Left forelimb (tissue), 1 donor: Measurements from ENCODE around the gene JUNB.
"Not testable (repeated sequence)": the region's sequence is repeated elsewhere in the genome, so short reads cannot be mapped to it uniquely, and the experiment has no call there.

Source experiments
- DNase-seq: peaks from one replicate; pipeline ENCODE4 v3.0.0-alpha.2; 2018; ENCODE audit warnings: low spot score

JUNB gene

DNA sequence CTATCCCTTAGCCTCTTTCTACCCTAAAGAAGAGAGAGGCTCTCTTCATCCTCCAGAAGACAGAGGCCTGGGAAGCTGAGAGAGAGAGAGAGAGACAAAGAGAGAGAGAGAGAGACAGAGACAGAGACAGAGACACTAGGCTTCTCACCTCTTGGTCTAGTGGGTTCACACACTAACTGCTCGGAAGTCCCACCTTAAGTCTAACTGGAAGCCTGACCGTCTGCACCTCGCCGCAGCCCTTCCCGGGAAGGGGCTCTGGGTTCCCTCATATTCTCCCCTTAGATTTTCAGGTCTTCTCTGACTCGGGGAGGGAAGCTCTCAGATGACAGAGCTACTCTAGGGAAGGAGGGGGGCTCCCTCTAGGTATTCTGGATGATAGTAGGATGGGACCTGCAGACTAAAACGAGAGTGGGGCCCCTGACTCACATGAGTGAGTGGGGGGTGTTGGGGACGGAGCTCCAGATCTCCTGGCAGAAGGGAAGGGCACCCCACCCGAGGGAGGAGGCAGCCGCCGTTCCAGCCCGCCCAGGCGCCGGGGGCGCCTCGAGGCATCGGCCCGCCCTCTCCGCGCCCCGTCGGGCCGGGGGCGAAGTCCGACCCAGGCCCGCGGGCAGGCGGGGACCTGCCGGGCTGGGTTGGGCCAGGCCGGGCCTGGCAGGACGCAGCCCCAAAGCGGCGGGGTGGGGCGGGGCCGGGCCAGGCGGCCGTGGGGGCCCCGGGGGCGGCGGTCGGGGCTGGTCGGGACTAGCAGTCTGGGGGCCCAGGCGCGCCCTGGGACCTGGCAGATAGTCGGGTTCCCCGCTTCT, 2.0 kb upstream of the JUNB start:
- DNase-seq: no peak

DNA sequence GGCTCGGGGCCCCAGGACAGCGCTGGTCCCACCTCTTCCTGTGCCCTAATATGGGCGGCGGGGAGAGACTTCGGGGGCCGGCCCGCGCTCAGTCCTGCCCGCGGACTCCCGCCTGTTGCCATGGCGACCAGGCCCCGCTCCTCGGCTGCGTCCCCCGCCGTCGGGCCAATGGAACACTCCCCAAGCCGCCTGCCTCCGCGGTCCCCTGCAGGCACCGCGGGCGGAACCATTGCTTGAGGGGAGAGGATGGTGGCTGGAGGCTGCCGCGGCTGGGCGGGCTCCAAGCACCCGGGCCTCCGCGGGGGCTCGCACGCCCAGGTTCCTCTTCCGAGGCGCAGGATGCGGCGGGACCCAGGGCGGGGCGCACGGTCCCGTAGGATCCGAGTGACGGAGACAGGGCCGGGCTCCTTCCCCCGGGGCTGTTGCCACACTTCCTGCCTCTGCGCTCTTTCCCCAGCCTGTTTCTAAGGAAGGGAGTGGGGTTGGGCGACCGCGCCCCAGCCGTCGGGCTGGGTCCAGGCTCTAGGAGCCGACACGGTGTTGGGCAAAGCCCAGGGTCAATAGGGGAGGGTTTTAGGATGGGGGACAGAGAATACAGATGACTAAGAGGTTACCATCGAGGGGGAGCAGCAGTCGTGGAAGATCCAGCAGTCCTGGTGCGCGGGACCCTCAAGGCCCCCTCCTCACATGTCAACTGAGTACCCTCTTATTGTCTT, 1.2 kb upstream of the JUNB start:
- DNase-seq: peak; percentile 95

DNA sequence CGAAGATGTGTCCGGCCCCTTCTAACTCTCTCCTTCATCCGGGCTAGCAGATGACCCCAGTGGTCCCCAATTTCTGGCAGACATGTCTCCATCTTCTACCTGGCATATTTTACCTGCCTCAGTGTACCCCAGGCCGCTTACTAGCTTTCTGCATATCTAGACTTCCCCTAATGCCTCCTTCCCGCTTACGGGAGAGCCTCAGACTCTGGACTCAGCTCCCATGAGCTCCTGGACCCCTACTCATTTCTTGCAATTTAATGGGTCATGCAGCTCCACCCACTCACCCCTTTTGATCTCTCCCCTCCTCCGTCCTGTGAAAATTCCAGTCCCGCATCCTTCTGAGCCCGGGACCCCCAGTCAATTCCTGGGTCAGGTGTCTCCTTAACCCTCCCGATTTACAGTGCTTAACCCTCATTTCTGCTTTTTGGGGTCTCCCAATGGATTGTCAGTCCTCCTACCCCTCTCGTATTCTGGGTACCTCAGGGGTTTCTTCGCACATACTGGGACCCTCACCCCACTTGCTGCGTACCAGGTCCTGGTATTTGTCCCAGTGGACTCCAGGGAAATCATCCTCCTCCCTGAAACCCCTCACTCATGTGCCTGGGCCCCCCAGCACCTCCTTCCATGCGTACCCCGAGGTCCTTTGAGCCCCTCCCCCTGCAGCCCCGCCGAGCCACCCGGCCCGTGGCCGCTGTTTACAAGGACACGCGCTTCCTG, 500 bp upstream of the JUNB start:
- DNase-seq: no peak

DNA sequence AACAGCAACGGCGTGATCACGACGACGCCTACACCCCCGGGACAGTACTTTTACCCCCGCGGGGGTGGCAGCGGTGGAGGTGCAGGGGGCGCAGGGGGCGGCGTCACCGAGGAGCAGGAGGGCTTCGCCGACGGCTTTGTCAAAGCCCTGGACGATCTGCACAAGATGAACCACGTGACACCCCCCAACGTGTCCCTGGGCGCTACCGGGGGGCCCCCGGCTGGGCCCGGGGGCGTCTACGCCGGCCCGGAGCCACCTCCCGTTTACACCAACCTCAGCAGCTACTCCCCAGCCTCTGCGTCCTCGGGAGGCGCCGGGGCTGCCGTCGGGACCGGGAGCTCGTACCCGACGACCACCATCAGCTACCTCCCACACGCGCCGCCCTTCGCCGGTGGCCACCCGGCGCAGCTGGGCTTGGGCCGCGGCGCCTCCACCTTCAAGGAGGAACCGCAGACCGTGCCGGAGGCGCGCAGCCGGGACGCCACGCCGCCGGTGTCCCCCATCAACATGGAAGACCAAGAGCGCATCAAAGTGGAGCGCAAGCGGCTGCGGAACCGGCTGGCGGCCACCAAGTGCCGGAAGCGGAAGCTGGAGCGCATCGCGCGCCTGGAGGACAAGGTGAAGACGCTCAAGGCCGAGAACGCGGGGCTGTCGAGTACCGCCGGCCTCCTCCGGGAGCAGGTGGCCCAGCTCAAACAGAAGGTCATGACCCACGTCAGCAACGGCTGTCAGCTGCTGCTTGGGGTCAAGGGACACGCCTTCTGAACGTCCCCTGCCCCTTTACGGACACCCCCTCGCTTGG, 966 bp downstream of the JUNB start:
- peak; percentile 81 for DNase-seq

DNA sequence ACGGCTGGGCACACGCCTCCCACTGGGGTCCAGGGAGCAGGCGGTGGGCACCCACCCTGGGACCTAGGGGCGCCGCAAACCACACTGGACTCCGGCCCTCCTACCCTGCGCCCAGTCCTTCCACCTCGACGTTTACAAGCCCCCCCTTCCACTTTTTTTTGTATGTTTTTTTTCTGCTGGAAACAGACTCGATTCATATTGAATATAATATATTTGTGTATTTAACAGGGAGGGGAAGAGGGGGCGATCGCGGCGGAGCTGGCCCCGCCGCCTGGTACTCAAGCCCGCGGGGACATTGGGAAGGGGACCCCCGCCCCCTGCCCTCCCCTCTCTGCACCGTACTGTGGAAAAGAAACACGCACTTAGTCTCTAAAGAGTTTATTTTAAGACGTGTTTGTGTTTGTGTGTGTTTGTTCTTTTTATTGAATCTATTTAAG, 1.6 kb downstream of the JUNB start:
- DNase-seq: no peak

DNA sequence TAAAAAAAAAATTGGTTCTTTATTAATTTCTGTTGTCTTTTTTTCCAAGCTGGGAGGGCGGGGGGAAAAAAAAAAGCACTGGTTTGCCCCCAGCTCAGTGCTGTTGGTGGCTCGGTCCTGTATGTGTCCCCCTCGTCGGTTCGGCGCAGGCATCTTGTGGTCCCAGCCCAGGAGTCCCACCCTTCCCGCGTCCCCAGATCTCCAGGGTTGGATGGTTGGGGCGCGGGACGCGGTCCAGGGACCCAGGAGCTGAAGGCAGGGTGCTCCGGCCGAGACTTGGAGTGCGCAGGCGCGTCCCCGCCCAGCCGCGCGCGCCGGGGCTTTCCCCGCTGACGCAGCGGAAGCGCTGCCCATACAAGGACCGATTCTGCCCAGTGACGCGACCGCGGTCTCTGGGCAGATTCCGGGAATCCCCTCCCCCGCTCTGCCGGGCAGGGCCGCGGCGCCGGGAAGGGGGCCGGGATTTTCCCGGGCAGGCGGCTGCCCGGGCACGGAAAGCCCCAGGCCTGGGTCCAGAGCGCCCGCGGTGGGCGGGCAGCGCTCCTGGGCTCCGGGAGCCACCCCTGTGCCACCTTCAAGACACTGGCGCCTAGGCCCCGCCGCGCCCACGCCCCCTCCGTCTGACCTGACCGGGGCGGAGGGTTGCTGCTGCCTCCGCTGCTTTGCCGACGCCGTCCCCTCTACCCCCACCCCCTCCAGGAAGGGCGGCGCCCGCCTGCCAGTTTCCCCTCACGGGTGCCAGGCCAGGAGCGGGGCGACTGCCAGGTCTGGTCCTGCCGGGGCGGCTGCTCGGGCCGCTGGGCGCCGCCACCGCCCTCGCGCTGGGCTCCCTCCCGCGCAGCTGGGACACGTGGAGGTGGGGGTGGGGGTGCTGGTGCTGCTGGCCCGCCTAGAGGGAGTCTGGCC, 2.3 kb downstream of the JUNB start:
- DNase-seq: peak; percentile 96

DNA sequence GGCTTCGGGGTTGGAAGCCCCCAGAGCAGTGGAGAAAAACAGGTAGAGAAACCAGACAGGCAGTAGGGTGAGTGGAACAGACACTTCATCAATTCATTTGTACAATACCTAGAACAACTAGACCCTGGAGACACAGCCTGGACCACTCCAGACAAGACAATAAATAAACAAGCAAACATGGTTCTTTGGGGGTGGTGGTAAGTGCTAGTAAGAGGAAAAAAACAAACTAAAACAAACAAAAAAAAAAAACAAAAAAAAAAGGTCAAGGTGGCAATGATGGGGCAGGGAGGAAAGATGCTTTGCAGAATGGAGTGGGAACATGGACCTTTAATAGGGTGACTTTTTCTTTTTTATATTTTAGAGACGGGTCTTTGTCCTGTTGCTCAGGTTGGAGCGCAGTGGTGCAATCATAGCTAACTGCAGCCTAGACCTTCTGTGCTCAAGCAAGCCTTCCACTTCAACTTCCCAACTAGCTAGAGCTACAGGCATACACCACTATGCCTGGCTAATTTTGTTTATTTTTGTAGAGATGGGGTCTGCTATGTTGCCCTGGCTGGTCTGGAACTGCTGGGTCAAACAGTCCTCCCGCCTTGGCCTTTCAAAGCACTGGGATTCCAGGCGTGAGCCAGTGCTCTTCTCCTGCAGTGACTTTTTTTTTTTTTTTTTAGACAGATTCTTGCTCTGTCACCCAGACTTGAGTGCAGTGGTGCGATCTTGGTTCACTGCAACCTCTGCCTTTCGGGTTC, 3.1 kb downstream of the JUNB start:
- no peak for DNase-seq

DNA sequence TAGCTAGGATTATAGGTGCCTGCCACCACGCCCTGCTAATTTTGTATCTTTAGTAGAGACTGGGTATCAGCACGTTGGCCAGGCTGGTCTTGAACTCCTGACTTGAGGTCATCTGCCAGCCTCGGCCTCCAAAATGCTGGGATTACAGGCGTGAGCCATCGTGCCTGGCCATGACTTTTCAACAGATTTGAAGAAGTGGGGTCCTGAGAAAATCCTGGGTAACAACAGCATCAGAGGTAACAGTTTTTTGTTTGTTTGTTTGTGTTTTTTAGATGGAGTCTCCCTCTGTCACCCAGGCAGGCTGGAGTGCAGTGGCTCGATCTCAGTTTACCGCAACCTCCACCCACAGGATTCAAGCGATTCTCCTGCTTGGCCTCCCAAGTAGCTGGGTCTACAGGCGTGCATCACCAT, 3.7 kb downstream of the JUNB start:
- DNase-seq: no peak

DNA sequence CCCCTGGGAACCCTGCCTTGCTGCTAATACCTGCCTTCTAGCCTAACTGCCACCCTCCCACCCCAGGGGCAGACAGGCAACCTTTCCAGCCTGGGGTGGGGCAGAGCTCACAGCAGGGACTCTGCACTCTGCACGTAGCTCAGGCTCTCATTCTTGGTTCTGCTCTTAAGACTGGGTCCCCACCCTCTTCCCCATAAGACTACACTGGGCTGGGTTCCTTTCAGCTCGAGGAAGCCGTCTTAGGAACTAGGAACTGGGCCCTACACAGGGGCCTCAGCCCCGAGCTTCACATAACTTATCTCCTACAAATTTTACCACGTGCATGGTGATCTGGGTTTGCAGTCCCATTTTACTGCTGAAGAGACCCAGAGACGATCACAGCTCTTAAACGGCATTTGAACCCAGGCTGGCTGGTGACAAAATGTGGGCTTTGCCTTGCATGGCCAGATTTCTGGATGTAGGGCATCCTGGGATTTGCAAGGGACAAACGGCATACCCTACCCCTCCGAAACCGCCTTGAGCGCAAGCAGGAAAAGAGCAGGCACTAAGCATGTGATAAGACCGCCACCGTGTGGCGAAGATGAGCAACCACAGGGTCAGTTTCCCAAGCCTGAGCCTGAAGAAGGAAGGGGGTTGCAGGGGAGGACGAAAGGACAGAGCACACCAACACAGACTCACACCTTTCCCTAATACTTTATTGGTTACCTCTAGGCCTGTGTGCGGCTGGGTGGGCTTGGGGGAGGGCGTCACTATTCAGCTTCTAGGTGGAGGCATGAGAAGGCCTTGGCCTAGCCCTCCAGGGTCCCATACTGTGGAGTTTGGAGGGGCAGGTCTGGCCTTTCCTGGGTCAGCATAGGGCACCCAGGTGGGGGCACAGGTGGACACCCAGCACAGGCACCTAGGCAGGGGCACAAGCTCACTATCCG, 5.1 kb downstream of the JUNB start:
- peak; percentile 87 for DNase-seq

DNA sequence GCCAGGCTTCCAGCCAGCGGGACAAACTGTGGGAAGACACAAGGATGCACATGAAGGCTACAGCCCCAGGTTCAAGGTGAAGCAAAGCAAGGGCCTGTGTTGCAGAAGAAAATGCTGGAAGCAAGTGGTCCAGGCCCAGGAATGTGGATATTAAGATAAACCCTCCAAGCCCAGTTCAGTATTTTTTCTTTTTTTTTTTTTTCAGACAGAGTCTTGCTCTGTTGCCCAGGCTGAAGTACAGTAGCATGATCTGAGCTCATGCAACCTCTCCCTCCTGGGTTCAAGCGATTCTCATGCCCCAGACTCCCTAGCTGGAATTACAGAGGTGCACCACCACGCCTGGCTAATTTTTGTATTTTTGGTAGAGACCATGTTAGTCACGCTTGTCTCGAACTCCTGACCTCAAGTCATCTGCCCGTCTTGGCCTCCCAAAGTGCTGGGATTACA, 5.9 kb downstream of the JUNB start:
- DNase-seq: no peak

DNA sequence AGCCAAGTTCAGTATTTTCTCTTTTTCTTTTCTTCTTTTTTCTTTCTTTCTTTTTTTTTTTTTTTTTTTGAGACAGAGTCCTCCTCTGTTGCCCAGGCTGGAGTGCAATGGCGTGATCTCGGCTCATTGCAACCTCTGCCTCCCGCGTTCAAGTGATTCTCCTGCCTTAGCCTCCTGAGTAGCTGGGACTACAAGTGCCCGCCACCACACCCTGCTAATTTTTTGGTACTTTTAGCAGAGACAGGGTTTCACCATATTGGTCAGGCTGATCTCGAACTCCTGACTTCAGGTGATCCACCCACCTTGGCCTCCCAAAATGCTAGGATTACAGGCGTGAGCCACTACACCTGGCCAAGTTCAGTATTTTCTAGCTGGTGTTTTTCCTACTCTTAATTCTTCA, 6.3 kb downstream of the JUNB start:
- not testable (repeated sequence) for DNase-seq

DNA sequence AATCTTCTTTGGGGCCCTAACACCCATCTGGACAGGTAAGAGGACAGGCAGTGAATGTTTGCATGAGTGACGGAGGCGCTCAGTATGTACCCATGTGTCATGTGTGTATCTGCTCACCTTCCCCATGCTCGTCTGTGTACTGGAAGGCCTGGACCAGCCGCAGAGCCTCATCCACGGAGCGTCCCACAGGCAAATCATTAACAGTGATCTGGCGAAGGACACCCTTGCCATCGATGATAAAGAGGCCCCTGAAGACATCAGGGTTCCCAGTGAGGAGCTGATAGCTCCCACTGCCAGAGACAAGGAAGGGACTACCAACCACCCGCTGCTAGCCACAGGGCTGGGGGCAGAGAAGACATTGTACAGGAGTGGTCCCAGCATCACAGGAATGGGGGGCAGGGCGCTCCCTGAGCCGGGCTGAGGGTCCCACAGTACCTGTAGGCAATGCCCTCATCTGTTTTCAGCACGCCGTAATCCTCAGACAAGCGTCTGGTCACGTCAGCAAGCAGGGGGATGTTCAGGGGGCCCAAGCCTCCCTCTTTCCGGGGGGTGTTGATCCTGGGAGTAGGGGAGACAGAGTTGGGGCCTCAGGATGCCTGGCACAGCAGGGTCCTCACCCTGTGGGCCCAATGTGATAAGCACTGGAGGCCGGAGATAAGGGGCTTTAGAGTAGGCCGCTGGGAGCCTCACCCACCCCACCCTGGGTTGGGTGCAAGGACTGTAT, 8.6 kb downstream of the JUNB start:
- no peak for DNase-seq

DNA sequence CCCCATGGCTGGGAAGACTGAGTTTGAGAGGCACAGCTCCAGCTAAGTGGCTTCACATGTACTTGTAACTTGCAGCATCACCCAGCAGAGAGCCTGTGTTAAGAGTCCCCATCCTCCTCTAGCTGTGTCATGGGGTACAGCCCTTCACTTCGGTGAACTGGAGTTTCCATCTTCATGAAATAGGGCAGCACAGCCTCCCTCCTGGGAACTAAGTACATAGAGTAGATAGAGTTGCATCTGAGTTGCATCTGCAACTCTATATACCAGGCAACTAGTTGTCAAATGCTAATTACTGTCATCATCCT, 9.1 kb downstream of the JUNB start:
- no peak for DNase-seq

DNA sequence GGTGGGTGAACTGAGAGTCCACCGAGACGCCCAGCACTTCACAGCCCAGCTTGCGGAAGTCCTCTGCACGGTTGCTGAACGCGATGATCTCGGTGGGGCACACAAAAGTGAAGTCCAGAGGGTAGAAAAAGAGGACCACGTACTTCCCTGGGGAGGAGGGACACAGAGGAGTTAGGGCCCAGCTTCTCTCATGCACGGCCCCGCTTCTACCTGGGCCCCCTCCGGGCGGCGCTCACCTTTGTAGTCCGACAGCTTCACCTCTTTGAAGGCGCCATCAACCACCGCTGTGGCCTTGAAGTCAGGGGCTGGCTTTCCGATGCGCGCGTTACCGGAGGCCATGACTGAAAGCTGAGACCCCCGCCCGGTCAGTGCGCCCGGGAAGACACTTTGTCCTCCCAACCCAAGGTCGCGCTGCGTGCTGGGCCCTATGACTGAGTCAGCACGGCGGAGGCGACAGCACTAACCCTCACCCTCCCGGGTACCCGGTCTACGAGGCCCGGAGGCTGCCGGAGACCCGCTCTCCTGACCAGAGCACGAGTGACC, 9.7 kb downstream of the JUNB start:
- no peak for DNase-seq

DNA sequence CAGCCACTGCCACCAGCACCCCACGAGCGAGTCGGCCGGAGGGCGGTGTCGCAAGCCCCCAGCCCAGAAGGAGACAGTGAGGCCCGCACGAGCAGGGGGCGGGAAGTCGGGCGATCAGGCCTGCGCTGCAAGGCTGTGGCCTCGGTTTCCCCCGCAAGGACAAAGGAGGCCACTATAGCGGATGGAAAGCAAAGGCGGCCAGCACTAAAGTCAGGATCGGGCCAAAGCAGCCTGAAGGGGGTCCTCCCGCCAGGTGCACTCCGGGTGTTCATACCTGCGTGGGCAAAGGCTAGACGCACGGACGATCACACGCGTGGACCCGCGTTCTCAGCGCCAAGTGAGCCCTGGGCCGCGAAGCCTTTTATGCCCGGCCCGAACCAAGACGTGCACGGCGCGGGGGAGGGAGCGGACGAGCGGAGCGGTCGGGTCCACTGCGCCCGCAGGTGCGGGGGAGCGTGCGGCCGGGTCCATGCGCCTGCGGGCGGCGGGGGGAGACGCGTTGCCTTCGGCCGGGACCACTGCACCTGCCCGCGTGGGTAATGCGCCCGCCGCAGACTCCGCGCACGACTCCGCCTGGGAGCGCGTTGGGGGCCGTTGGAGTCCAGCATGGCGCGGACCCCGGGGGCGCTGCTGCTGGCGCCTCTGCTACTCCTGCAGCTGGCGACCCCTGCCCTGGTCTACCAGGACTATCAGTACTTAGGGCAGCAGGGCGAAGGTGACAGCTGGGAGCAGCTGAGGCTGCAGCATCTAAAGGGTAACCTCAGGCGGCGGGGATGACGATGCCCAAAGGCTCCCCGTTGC, 10.4 kb downstream of the JUNB start, which contains the start of the genes PRDX2 and THSD8:
Gene PRDX2, minus strand, starts transcription at position 335 of the 801 bp plus-strand sequence. CDS start 539 bp downstream, outside the sequence.
Gene THSD8, plus strand, starts transcription at position 604 of the 801 bp plus-strand sequence. Its CDS starts 3 bp downstream, at position 607.
- DNase-seq: peak; percentile 88

DNA sequence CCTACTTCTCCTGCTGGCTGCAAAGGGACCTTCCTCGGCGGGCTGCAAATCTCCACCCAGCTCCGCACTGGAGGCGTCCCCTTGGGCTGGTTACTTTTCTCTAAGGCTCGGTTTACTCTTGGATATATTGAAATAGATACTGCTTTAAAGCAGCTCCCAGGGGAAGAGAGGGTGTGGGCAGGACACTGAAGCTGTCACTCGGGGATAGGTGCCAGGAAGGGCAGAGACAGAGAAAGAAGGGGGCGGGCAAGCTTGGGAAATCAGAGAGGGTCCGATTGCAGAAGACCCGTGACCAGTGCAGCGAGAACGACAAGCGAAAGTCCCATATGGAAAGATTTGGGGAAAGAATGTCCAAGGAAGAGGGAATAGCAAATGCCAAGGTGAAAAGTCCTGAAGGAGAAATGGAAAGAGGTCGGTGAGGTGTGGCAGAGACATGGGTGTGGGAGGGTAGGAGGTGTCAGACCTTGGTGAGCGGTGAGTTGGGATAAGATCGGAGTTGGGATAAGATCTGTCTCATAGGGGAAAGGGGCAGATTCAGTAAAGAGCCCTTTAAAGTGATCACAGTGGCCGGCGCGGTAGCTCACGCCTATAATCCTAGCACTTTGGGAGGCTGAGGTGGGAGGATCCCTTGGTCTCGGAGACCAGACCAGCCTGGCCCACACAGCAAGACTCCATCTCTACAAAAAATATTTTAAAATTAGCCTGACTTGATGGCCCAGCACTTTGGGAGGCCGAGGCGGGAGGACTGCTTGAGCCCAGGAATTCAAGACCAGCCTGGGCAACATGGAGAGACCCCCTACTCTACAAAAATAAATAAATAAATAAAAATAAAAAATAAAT, 11.2 kb downstream of the JUNB start:
- no peak for DNase-seq
